HG02759 (cell line): ENCODE data around the gene VSX1.

Experiments
- ATAC-seq: cut with Tn5 transposase; IDR thresholded peaks from one replicate; pipeline ENCODE4 v1.9.1; 2021; ENCODE audit warnings: mild to moderate bottlenecking, moderate library complexity; ENCODE audit not compliant: unreplicated experiment

The VSX1 gene

GRCh38 chr20:25081730-25082497 is at the start of gene VSX1:
VSX1 (minus strand) TSS chr20:25082141; CDS start chr20:25082096, 45 bp downstream.
- ATAC-seq = no peak

- ATAC-seq = no peak
These were observed 48.0 kb upstream of the VSX1 start for GRCh38 chr20:25129908-25130307.

DNA sequence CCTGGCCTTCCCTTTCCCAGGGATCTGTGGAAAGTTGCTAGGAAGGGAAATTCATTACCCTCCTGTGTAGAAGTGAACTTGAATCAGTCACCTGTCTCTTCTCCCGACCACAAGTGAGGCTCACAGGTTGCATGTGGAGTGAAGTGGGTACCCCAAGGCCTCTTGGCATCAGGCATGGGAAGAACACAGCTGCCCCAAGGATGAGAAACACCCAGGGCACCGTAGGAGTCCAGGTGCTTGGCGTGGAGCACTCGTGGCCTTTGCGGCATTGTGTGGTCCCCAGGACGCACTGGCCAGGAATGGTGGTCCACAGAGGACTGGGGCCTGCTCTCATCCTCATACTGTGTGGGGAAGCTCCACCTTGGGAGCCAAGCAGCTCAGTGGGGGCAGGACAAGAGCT is 47.5 kb upstream of the VSX1 start:
- no peak for ATAC-seq

DNA sequence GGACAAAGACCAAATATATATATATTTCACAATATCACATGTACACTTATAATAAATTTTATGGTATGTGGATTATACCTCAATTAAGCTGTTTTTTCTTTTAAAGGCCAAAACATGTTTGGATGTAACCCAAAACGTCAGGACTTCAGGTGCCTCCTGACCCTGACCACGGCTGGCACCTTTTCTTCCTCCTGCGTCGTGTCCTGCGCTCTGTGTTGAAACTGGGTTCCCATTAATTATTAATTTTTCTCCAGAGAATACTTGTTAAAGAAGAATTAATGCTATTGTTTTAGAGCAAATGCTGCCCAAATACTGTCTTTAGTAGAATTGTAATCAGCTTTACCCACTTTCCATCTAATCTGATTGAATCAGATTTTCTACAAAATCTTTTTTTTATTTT is 46.7 kb upstream of the VSX1 start:
- ATAC-seq = no peak

GRCh38 chr20:25127761-25128537 is 46.0 kb upstream of the VSX1 start:
- ATAC-seq = no peak

- no peak for ATAC-seq
These were observed 44.5 kb upstream of the VSX1 start for GRCh38 chr20:25126204-25127029.

- ATAC-seq = no peak
These were observed 43.7 kb upstream of the VSX1 start for GRCh38 chr20:25125636-25126035.

DNA sequence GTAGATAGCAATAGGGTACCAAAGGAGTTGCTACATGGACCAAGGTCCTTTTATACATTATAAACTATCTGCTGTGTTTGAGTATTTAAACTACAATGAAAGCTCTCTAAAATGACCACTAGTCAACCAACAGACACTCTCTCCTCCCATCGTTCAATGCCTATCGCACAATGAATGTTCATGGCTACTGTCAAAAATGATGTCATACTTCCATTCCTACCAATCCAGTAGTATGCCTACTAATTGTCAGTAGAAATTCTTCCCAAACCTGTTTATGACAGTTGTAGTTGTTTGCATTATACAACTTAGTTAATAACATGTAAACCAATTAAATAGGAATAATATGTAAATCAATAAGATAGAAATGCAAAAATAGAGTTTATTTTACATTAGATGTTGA is 39.0 kb upstream of the VSX1 start:
- no peak for ATAC-seq

- ATAC-seq = no peak
These were observed 38.5 kb upstream of the VSX1 start for GRCh38 chr20:25120457-25120856.

GRCh38 chr20:25118529-25118928 is 36.6 kb upstream of the VSX1 start:
- no peak for ATAC-seq

DNA sequence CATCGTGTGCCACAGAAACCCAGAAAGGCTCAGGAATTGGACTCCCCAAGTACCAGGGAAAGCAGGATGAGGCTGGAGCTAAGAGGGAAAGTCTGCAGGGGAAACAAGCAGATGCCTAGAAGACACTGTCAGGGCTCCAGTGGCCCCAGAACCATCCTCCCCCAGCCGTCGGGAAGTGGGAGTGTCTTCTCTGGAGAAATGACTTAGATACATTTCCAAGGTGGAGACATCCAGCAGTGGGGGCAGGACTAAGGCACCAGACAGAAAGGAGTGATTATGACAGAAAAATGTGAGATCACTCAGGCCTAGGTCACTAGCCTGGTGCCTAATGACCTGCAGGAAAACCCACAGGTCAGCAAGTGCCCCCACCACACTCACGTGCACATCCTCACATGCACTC is 36.0 kb upstream of the VSX1 start:
- ATAC-seq = no peak

GRCh38 chr20:25116739-25117458 is 35.0 kb upstream of the VSX1 start:
- ATAC-seq = no peak

DNA sequence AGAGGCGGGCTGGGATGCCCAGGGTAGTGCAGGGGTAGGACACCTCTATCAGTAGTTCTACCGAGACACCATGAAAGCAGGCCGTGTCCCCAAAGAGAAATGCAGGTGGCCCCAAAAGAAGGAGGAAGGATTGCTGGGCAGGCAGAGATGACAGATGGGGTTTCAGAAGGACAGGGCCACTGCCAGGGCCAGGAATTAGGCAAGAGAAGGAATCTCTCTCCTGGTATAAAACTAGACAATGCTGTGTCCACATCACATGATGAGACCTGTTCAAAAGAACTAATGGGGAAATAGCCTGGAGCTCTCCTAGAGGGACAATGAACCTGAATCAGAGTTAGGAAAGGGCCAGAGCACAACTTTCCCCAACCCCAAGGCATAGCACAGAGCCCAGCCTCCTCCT is 21.6 kb upstream of the VSX1 start:
- no peak for ATAC-seq

- ATAC-seq = no peak
These were observed 19.0 kb upstream of the VSX1 start for GRCh38 chr20:25100914-25101313.

DNA sequence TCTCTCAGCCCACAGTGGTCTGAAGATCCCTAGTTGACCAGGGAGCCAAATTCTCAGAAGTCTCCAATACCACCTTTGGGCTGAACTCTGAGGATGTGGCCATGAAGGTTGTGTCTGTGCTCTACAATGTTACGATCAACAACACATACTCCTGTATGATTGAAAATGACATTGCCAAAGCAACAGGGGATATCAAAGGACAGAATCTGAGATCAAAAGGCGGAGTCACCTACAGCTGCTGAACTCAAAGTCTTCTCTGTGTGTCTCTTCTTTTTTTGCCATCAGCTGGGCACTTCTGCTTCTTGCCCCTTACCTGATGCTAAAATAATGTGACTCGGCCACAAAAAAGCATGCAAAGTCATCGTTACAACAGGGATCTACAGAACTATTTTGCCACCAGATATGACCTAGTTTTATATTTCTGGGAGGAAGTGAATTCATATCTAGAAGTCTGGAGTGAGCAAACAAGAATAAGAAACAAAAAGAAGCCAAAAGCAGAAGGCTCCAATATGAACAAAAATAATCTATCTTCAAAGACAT is 17.7 kb upstream of the VSX1 start:
- ATAC-seq = no peak

GRCh38 chr20:25097498-25097897 is 15.6 kb upstream of the VSX1 start:
- ATAC-seq = no peak

- ATAC-seq = peak; percentile 87
These were observed 8.8 kb upstream of the VSX1 start for GRCh38 chr20:25090492-25091429.

DNA sequence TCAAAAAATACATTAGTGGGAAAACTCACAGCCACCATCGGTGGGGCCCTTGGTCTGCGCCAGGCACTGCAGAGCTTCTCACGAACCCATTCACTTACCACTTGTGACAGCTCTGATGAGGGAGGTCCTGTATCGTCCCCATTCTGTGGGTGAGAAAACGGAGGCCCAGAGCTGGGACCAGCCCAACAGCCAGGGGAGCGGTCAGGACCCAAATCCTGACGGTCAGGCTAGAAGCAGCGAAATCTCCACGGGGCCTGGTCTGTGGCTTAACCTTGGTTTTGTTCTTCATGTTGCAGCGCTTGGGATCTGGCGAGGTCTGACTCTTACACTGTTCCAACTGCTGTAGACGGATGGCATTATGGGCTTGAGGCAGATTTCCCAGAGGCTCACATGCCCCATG is 7.7 kb upstream of the VSX1 start:
- ATAC-seq = no peak

DNA sequence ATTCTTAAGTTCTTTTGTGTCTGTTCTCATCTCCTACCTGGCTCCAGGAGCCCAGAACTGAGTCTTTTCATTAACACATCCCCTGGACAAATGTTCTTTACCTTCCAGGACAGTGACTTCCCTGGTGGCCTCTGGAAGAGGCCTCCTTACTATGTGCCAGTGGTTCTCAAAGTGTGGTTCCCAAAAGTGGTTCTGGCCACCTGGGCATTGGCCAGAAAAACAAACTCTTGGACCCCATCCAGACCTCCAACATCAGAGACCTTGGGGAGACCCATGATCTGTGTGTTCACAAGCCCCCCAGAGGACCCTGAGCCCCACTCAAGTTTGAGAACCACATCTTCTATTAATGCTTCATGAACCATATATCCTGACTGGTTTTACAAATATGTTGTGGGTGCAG is 7.2 kb upstream of the VSX1 start:
- no peak for ATAC-seq
